ENCODE data around the gene CDK13.
"Not testable (repeated sequence)": the region's sequence is repeated elsewhere in the genome, so short reads cannot be mapped to it uniquely, and the experiment has no call there.

CDK13 gene

GRCh38 chr7:40120020-40120419, 170.0 kb downstream of the CDK13 start:
- TF ChIP-seq CSRNP3 (CRISPR knock-in tag; IDR thresholded peaks at IDR 0.05) (no peak), BACH2 (CRISPR knock-in tag; IDR thresholded peaks at IDR 0.05; ENCODE audit: borderline replicate concordance) (no peak), CSDC2 (CRISPR knock-in tag; IDR thresholded peaks at IDR 0.05) (no peak), OSR1 (CRISPR knock-in tag; IDR thresholded peaks at IDR 0.05) (no peak), ISL1 (CRISPR knock-in tag; IDR thresholded peaks at IDR 0.05) (no peak)
- no peak for ATAC-seq

- ATAC-seq: not testable (repeated sequence)
These were observed 172.3 kb downstream of the CDK13 start for GRCh38 chr7:40122100-40122939.

GRCh38 chr7:40122940-40123254, 172.8 kb downstream of the CDK13 start:
- ATAC-seq: no peak
- no peak for TF ChIP-seq RARB (CRISPR knock-in tag; IDR thresholded peaks at IDR 0.05)
- TF ChIP-seq ZFP30 (CRISPR knock-in tag; IDR thresholded peaks at IDR 0.05): no peak
- TF ChIP-seq TSHZ2 (CRISPR knock-in tag; IDR thresholded peaks at IDR 0.05): no peak
- no peak for TF ChIP-seq ARNTL (CRISPR knock-in tag; IDR thresholded peaks at IDR 0.05; ENCODE audit: borderline replicate concordance, low read depth)
- TF ChIP-seq ZNF8 (CRISPR knock-in tag; IDR thresholded peaks at IDR 0.05): no peak
- no peak for TF ChIP-seq OSR1 (CRISPR knock-in tag; IDR thresholded peaks at IDR 0.05)
- no peak for TF ChIP-seq SNAI2 (CRISPR knock-in tag; IDR thresholded peaks at IDR 0.05)
- no peak for TF ChIP-seq PATZ1 (CRISPR knock-in tag; IDR thresholded peaks at IDR 0.05; ENCODE audit: borderline replicate concordance)
- no peak for TF ChIP-seq ZNF565 (CRISPR knock-in tag; conservative IDR thresholded peaks at IDR 0.05; ENCODE audit: low read depth)
- no peak for TF ChIP-seq ZC3H10 (CRISPR knock-in tag; IDR thresholded peaks at IDR 0.05)
- no peak for TF ChIP-seq ISL1 (CRISPR knock-in tag; IDR thresholded peaks at IDR 0.05)
- no peak for TF ChIP-seq CSRNP3 (CRISPR knock-in tag; IDR thresholded peaks at IDR 0.05)
- TF ChIP-seq BACH2 (CRISPR knock-in tag; IDR thresholded peaks at IDR 0.05; ENCODE audit: borderline replicate concordance): no peak
- no peak for TF ChIP-seq ZNF70 (CRISPR knock-in tag; IDR thresholded peaks at IDR 0.05)
- no peak for TF ChIP-seq CREB5 (CRISPR knock-in tag; IDR thresholded peaks at IDR 0.05; ENCODE audit: low read depth)
- TF ChIP-seq POU6F1 (CRISPR knock-in tag; IDR thresholded peaks at IDR 0.05; ENCODE audit: borderline replicate concordance, low read depth): no peak
- TF ChIP-seq GLIS3 (CRISPR knock-in tag; IDR thresholded peaks at IDR 0.05): no peak
- no peak for TF ChIP-seq TOX (CRISPR knock-in tag; IDR thresholded peaks at IDR 0.05; ENCODE audit: borderline replicate concordance)
